Measurements from ENCODE around the gene SDK1.
"Not testable (repeated sequence)": the region's sequence is repeated elsewhere in the genome, so short reads cannot be mapped to it uniquely, and the experiment has no call there.

SDK1 gene

DNA sequence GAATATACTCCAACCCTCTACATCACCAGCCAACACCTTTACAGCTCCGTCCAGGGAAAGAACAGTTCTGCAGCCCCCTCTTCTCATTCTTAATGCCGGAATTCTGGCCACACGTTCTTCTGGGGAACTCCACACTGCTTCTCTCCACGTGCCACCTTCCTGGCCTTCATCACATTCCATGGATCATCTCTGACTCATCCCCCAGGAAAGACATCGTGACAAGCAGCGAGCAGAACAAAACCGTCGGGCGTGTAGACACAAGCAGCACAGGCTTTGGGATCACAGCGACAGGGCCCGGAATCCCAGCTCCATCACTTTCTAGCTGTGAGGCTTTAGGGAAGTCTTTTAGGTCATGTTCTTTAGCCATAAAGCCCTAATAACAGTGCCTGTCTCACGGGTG is 790.7 kb downstream of the SDK1 start:
- no peak for DNase-seq (ENCODE audit: low read depth in 2 of 2, low spot score in 1 of 2)

- no peak for DNase-seq (ENCODE audit: low read depth in 2 of 2, low spot score in 1 of 2)
Measured at GRCh38 chr7:4093035-4093434, 792.0 kb downstream of the SDK1 start.

- no peak for DNase-seq (ENCODE audit: low read depth in 2 of 2, low spot score in 1 of 2)
Measured at GRCh38 chr7:4093483-4093882, 792.4 kb downstream of the SDK1 start.

GRCh38 chr7:4094158-4094557 is 793.1 kb downstream of the SDK1 start:
- not testable (repeated sequence) for DNase-seq (ENCODE audit: low read depth in 2 of 2, low spot score in 1 of 2)

DNA sequence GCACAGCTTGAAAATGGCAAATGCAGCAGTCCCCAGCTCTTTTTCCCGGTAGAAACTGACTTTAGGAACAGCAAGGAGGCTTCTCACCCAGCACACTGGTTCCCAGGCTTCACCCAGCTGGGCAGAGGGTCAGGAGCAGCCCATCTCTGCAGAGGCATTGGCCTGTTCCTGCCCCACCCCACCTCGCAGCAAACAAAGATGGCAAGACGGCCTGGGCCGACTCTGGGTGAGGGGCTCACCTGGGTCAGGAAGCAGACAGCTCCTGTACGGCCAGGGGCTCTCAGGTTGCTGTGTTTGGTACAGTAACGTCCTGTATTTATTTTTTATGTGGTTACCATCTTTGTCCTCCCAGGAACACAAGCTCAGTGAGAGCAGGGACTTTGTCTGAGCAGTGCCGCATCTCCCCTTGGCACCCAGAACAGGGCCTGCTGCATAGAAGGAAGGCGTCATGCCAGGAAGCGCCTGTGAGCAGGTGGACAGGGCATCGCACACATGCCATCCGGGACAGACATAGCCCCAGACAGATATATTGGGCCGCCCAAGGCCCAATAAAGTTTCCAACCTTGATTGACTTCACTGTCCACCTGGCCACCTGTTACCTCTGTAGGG is 796.1 kb downstream of the SDK1 start:
- no peak for DNase-seq (ENCODE audit: low read depth in 2 of 2, low spot score in 1 of 2)

DNA sequence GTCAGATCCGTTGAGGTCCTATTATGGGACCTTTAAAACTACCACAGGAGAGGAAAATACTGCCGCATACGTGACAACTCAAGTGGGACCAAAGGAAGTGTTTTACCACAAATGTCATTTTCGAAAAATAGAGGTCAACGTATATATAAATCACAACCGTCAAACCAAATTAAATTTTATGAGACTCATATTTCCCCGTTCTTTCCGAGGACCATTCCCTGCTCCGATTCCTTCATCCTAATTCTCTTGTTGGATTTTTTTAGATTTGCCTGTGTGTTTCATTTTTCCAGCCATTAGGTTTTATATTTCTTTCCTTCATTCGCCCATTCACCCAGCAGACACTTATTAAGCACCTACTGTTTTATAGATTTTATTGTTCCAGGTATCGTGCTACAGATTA is 797.1 kb downstream of the SDK1 start:
- no peak for DNase-seq (ENCODE audit: low read depth in 2 of 2, low spot score in 1 of 2)

GRCh38 chr7:4099651-4100050 is 798.6 kb downstream of the SDK1 start:
- DNase-seq (ENCODE audit: low read depth in 2 of 2, low spot score in 1 of 2): no peak

- DNase-seq (ENCODE audit: low read depth in 2 of 2, low spot score in 1 of 2): no peak
Measured at GRCh38 chr7:4100148-4100547, 799.1 kb downstream of the SDK1 start.

GRCh38 chr7:4100691-4101090 is 799.6 kb downstream of the SDK1 start:
- DNase-seq (ENCODE audit: low read depth in 2 of 2, low spot score in 1 of 2): no peak

DNA sequence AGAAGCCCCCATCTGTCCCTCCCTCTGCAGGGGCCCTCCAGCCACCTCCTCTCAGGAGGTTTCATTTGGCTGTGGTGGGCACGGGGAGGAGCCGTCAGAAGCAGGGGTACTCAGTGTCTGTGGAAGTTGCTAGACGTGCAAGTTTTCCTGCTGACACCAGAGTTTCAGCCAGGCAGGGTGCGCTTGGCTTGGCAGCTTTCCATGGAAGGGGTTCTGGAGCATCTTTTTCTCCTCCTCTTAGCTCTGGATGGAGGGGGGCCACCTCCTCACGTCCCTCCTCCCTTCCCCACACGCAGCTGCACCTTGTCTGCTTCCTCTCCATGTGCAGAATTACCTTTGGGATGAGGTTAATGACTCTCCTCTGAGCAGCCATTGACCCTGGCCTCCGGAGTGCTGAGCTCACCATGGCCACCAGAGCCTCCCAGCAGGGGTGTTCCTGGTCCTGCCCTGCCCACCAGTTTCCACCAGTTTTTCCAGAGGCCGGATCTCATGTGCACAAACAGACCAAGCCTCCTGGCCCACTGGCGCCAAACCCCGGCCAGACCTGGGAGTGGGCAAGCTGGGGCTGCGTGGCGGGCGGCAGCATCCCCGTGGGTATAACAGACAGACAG is 801.3 kb downstream of the SDK1 start:
- no peak for DNase-seq (ENCODE audit: low read depth in 2 of 2, low spot score in 1 of 2)

GRCh38 chr7:4103352-4104091 is 802.5 kb downstream of the SDK1 start:
- no peak for DNase-seq (ENCODE audit: low read depth in 2 of 2, low spot score in 1 of 2)

DNA sequence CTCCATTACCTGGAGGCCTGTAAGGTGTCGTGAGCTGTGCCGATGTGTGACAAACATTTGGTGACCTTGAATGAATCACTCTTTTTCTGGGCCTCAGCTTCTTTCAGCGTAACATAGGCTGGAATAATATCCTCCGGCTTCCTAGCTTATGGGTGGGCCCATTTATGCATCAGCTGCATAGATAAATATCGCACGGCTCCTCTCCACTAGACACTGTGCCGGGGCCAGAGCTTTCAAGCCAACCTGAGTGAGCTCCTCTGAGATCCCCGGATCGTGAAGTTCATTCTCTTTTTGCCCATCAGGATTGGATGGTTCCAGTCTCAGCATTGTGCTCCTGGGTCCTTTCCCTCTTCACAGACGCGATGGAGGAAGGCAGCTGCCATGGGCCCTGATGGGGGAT is 806.8 kb downstream of the SDK1 start:
- DNase-seq (ENCODE audit: low read depth in 2 of 2, low spot score in 1 of 2): no peak

GRCh38 chr7:4108951-4109350 is 807.9 kb downstream of the SDK1 start:
- DNase-seq (ENCODE audit: low read depth in 2 of 2, low spot score in 1 of 2): no peak

GRCh38 chr7:4109481-4110110 is 808.5 kb downstream of the SDK1 start:
- no peak for DNase-seq (ENCODE audit: low read depth in 2 of 2, low spot score in 1 of 2)

DNA sequence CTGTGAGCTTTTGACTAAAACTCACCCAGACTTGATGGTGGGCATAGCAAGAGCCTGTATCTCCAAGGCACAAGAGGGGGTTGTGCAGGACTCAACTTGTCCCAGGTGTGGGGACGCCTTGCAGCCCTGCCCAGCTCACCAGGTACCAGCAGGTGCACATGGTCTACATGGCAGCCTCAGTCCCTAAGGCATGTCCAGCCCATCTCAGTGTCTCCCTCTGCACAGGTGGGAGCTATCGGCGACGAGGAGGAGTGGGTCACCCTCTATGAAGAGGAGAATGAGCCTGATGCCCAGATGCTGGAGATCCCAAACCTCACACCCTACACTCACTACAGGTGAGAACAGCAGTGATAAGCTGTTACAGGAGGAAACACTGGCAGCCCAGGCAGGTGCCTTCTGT is 809.4 kb downstream of the SDK1 start:
- DNase-seq (ENCODE audit: low read depth in 2 of 2, low spot score in 1 of 2): no peak

GRCh38 chr7:4111166-4111565 is 810.1 kb downstream of the SDK1 start:
- DNase-seq (ENCODE audit: low read depth in 2 of 2, low spot score in 1 of 2): no peak

- DNase-seq (ENCODE audit: low read depth in 2 of 2, low spot score in 1 of 2): no peak
Measured at GRCh38 chr7:4113271-4113670, 812.2 kb downstream of the SDK1 start.

- DNase-seq (ENCODE audit: low read depth in 2 of 2, low spot score in 1 of 2): no peak
Measured at GRCh38 chr7:4113976-4114375, 812.9 kb downstream of the SDK1 start.

DNA sequence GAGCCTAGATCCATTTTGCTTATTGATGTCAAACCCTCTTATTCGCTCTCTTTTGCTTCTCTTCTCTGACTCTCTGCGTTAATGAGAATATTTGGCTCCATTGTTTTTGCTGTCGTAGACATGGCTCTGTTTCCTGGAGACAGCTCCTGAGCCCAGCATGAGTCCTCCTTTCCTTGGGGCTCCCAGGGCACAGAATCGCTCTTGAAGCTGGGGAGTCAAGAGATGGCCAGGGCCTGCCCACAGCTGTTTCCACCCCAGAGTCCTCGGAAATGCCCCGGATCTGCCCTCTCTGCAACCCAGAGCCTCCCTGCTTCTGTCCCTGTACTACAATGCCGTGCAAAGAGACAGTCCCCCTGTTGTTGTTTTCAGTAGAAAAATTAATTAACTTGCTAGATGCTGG is 814.4 kb downstream of the SDK1 start:
- no peak for DNase-seq (ENCODE audit: low read depth in 2 of 2, low spot score in 1 of 2)

DNA sequence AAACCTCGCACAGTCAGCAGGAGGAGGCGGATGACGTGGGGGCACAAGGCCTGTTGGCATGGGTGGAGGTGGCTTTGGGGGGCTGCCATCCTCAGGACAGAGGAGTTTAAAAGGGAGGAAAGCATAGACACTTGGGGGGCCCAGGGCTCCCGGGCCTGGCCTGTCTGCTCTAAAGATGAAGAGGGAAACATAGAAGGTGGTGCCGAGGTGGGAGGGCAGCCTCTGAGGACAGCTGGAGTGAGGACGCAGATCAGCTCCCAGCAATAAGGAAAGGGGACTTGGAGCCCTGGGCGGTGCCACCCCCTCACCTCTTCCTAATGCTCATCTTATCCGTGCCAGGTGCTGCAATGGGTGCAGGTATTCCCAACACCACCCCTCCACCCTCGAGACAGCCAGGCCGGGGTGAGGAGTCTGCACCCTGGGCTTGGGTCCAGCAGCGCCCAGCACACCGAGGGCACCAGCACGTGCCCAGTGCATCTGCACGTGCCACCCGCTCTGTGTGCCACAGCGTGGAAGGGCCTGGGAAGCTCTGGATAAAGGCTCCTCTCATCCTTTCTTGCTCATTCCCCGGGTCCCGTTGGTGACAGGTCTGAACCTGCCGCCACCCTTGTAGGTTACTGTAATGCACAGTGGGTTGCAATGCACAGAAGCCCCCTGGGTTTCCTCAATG is 815.0 kb downstream of the SDK1 start:
- DNase-seq (ENCODE audit: low read depth in 2 of 2, low spot score in 1 of 2): no peak

DNA sequence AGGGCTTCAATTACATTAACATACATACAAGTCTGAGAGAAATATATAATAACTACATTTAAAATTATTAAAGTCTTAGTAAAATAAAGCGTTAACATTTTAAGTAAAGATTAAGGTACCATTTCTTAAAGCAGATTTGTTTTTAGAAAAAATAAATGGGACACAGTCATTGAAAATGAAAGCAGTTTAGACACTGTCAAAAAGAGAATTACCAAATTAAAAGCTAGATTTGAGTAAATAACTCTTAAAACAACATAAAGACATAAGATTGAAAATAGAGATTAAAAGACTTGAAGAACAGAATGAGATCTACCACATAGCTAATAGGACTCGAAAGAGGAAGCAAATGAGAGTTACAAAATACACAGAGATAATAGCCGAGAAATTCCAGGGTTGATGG is 818.8 kb downstream of the SDK1 start:
- DNase-seq (ENCODE audit: low read depth in 2 of 2, low spot score in 1 of 2): no peak

DNA sequence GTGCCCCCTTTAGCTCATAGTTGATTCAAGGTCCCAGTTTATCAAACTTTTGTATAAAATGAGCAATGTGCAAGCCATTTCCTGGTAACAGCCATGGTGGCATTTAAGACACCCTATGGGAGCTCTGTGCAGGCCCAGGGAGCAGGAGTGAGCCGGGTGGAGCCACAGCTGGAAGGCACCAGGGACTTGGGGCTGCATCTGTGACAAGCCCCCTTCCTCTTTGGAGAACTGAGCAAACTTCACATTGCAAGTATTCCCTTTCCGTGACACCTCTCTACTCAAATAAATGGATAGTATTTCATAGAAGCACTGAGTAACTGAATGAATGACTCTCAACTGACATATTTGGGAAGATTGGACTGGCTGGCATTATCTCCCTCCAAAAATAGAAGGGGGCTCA is 822.3 kb downstream of the SDK1 start:
- no peak for DNase-seq (ENCODE audit: low read depth in 2 of 2, low spot score in 1 of 2)

Measured in stimulated activated CD8-positive, alpha-beta memory T cell treated with anti-CD3 and anti-CD28 coated beads, Interleukin-4, amount 100 ng/mL, for 4 hours (primary cell).